ENCODE measurements around the gene WARS2. TPM values are rescaled to one million over a fixed set of nuclear protein-coding genes. Genes with fewer than 3 reads are reported as not detected.
A peak's percentile ranks its signal among the peaks of the same experiment; 100 is the strongest.

WARS2 gene
- total RNA-seq, 2 donors from 2014 or later, result 9.9 to 11.8 TPM

- WGBS, 2 experiments (ENCODE audit: insufficient coverage in 1 of 2, insufficient read length in 1 of 2), result 95% methylated on average over 2 of the region's 2 CpGs; no CpG with 5 or more reads in 1 of the 2 experiments
- TF ChIP-seq CTCF (conservative IDR thresholded peaks at IDR 0.05), result no peak
- peaks cover 8% of the 10 kb centered on the region for H3K36me3 Mint-ChIP-seq (ENCODE audit: low read depth)
- no peak overlapping the region for H3K4me3 Mint-ChIP-seq
- Histone ChIP-seq H3K9me3 (ENCODE audit: control insufficient read depth, low read length) (peaks cover 19% of the 10 kb centered on the region), H3K9ac (ENCODE audit: extremely low read depth, low read length, poor library complexity, severe bottlenecking) (no peak overlapping the region), H3K27ac (ENCODE audit: low read depth, low read length) (no peak overlapping the region), H3K4me1 (ENCODE audit: control insufficient read depth, insufficient read depth, low read length) (no peaks in the 10 kb centered on the region), H3K4me3 (ENCODE audit: low read length) (no peak overlapping the region), H3K36me3 (ENCODE audit: control insufficient read depth, insufficient read depth, low read length) (peaks cover 3% of the 10 kb centered on the region), H3K27me3 (ENCODE audit: control insufficient read depth, insufficient read depth, low read length, poor library complexity, severe bottlenecking) (no peaks in the 10 kb centered on the region)
- peaks cover 12% of the 10 kb centered on the region for H3K4me1 Mint-ChIP-seq
- no peaks in the 10 kb centered on the region for H3K9me3 Mint-ChIP-seq
- no peaks in the 10 kb centered on the region for H3K27me3 Mint-ChIP-seq (ENCODE audit: insufficient read depth)
- H3K27ac Mint-ChIP-seq, result no peak overlapping the region
- no peak for DNase-seq
These were observed 46.0 kb upstream of the WARS2 start for GRCh38 chr1:119186471-119186870.

GRCh38 chr1:119184972-119185371, 44.5 kb upstream of the WARS2 start:
- Mint-ChIP-seq H3K27me3 (ENCODE audit: insufficient read depth) (no peaks in the 10 kb centered on the region), H3K27ac (no peak overlapping the region), H3K4me1 (peaks cover 21% of the 10 kb centered on the region), H3K36me3 (ENCODE audit: low read depth) (peaks cover 12% of the 10 kb centered on the region), H3K4me3 (no peak overlapping the region), H3K9me3 (peaks cover 3% of the 10 kb centered on the region)
- peaks cover 3% of the 10 kb centered on the region for H3K36me3 ChIP-seq (ENCODE audit: control insufficient read depth, insufficient read depth, low read length)
- TF ChIP-seq CTCF (conservative IDR thresholded peaks at IDR 0.05), result no peak
- H3K27ac ChIP-seq (ENCODE audit: low read depth, low read length), result no peak overlapping the region
- WGBS, 2 experiments (ENCODE audit: insufficient coverage in 1 of 2, insufficient read length in 1 of 2), result 100% methylated on average over 1 of the region's 1 CpG; no CpG with 5 or more reads in 1 of the 2 experiments
- no peaks in the 10 kb centered on the region for H3K4me1 ChIP-seq (ENCODE audit: control insufficient read depth, insufficient read depth, low read length)
- H3K9ac ChIP-seq (ENCODE audit: extremely low read depth, low read length, poor library complexity, severe bottlenecking), result no peak overlapping the region
- no peak for DNase-seq
- H3K4me3 ChIP-seq (ENCODE audit: low read length), result no peak overlapping the region
- H3K27me3 ChIP-seq (ENCODE audit: control insufficient read depth, insufficient read depth, low read length, poor library complexity, severe bottlenecking), result no peaks in the 10 kb centered on the region
- H3K9me3 ChIP-seq (ENCODE audit: control insufficient read depth, low read length), result peaks cover 19% of the 10 kb centered on the region

GRCh38 chr1:119181218-119181617, 40.8 kb upstream of the WARS2 start:
- Mint-ChIP-seq H3K36me3 (ENCODE audit: low read depth) (peaks cover 30% of the 10 kb centered on the region), H3K9me3 (peaks cover 21% of the 10 kb centered on the region), H3K4me3 (peak overlapping the region; percentile 14), H3K27ac (peak overlapping the region; percentile 85), H3K4me1 (peaks cover 21% of the 10 kb centered on the region), H3K27me3 (ENCODE audit: insufficient read depth) (no peaks in the 10 kb centered on the region)
- WGBS, 2 experiments (ENCODE audit: insufficient coverage in 1 of 2, insufficient read length in 1 of 2), result 65% methylated on average over 3 of the region's 3 CpGs; no CpG with 5 or more reads in 1 of the 2 experiments
- H3K27me3 ChIP-seq (ENCODE audit: control insufficient read depth, insufficient read depth, low read length, poor library complexity, severe bottlenecking), result no peaks in the 10 kb centered on the region
- H3K4me3 ChIP-seq (ENCODE audit: low read length), result no peak overlapping the region
- H3K9ac ChIP-seq (ENCODE audit: extremely low read depth, low read length, poor library complexity, severe bottlenecking), result no peak overlapping the region
- no peak for TF ChIP-seq CTCF (conservative IDR thresholded peaks at IDR 0.05)
- H3K9me3 ChIP-seq (ENCODE audit: control insufficient read depth, low read length), result peaks cover under 1% of the 10 kb centered on the region
- H3K4me1 ChIP-seq (ENCODE audit: control insufficient read depth, insufficient read depth, low read length), result no peaks in the 10 kb centered on the region
- H3K27ac ChIP-seq (ENCODE audit: low read depth, low read length), result no peak overlapping the region
- H3K36me3 ChIP-seq (ENCODE audit: control insufficient read depth, insufficient read depth, low read length), result no peaks in the 10 kb centered on the region
- DNase-seq, result no peak
